ENCODE measurements around the gene TNRC6A. TPM values are rescaled to one million over a fixed set of nuclear protein-coding genes. Genes with fewer than 3 reads are reported as not detected.
A peak's percentile ranks its signal among the peaks of the same experiment; 100 is the strongest.

Gene TNRC6A
- total and polyA plus RNA-seq, 2 of the 13 experiments (the other 11 are each of a cell fraction or from before 2014, with no cell fraction given) = 30.9 to 43.6 TPM

GRCh38 chr16:24729243-24729950 is at the start of gene TNRC6A (continued):
- peak; percentile 78; the same call in 1 of the 2 replicates for TF ChIP-seq NKX3-1 (CRISPR knock-in tag; IDR thresholded peaks at IDR 0.05)
- TF ChIP-seq JDP2 (CRISPR knock-in tag; IDR thresholded peaks at IDR 0.05; ENCODE audit: borderline replicate concordance) = no peak; the same call in 1 of the 2 replicates
- TF ChIP-seq MYC (CRISPR knock-in tag; IDR thresholded peaks at IDR 0.05; ENCODE audit: borderline replicate concordance) = peak; percentile 83; the same call in 1 of the 2 replicates
- TF ChIP-seq, protein P1, sequence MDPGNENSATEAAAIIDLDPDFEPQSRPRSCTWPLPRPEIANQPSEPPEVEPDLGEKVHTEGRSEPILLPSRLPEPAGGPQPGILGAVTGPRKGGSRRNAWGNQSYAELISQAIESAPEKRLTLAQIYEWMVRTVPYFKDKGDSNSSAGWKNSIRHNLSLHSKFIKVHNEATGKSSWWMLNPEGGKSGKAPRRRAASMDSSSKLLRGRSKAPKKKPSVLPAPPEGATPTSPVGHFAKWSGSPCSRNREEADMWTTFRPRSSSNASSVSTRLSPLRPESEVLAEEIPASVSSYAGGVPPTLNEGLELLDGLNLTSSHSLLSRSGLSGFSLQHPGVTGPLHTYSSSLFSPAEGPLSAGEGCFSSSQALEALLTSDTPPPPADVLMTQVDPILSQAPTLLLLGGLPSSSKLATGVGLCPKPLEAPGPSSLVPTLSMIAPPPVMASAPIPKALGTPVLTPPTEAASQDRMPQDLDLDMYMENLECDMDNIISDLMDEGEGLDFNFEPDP (CRISPR knock-in tag; conservative IDR thresholded peaks at IDR 0.05) = no peak
- peak; percentile 77; the same call in 1 of the 2 replicates for TF ChIP-seq ZNF776 (CRISPR knock-in tag; IDR thresholded peaks at IDR 0.05)
- peak; percentile 91; the same call in 1 of the 2 replicates for TF ChIP-seq ZNF558 (CRISPR knock-in tag; IDR thresholded peaks at IDR 0.05; ENCODE audit: borderline replicate concordance)
- TF ChIP-seq, protein P2, sequence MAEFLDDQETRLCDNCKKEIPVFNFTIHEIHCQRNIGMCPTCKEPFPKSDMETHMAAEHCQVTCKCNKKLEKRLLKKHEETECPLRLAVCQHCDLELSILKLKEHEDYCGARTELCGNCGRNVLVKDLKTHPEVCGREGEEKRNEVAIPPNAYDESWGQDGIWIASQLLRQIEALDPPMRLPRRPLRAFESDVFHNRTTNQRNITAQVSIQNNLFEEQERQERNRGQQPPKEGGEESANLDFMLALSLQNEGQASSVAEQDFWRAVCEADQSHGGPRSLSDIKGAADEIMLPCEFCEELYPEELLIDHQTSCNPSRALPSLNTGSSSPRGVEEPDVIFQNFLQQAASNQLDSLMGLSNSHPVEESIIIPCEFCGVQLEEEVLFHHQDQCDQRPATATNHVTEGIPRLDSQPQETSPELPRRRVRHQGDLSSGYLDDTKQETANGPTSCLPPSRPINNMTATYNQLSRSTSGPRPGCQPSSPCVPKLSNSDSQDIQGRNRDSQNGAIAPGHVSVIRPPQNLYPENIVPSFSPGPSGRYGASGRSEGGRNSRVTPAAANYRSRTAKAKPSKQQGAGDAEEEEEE (CRISPR knock-in tag; IDR thresholded peaks at IDR 0.05; ENCODE audit: borderline replicate concordance) = no peak
- TF ChIP-seq AGO2 (optimal IDR thresholded peaks at IDR 0.05; ENCODE audit: low read depth, low read length) = peak; percentile 78
- TF ChIP-seq ZSCAN20 (CRISPR knock-in tag; IDR thresholded peaks at IDR 0.05; ENCODE audit: borderline replicate concordance) = peak; percentile 75; the same call in 1 of the 2 replicates
- TF ChIP-seq, protein P3, sequence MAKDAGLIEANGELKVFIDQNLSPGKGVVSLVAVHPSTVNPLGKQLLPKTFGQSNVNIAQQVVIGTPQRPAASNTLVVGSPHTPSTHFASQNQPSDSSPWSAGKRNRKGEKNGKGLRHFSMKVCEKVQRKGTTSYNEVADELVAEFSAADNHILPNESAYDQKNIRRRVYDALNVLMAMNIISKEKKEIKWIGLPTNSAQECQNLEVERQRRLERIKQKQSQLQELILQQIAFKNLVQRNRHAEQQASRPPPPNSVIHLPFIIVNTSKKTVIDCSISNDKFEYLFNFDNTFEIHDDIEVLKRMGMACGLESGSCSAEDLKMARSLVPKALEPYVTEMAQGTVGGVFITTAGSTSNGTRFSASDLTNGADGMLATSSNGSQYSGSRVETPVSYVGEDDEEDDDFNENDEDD (CRISPR knock-in tag; IDR thresholded peaks at IDR 0.05; ENCODE audit: borderline replicate concordance) = peak; percentile 61
- TF ChIP-seq, protein P4, sequence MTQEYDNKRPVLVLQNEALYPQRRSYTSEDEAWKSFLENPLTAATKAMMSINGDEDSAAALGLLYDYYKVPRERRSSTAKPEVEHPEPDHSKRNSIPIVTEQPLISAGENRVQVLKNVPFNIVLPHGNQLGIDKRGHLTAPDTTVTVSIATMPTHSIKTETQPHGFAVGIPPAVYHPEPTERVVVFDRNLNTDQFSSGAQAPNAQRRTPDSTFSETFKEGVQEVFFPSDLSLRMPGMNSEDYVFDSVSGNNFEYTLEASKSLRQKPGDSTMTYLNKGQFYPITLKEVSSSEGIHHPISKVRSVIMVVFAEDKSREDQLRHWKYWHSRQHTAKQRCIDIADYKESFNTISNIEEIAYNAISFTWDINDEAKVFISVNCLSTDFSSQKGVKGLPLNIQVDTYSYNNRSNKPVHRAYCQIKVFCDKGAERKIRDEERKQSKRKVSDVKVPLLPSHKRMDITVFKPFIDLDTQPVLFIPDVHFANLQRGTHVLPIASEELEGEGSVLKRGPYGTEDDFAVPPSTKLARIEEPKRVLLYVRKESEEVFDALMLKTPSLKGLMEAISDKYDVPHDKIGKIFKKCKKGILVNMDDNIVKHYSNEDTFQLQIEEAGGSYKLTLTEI (CRISPR knock-in tag; conservative IDR thresholded peaks at IDR 0.05) = no peak
- TF ChIP-seq CAMTA2 (CRISPR knock-in tag; IDR thresholded peaks at IDR 0.05; ENCODE audit: borderline replicate concordance) = no peak
- peak; percentile 85; the same call in 1 of the 2 replicates for TF ChIP-seq ZGPAT (CRISPR knock-in tag; IDR thresholded peaks at IDR 0.05)
- TF ChIP-seq IKZF5 (CRISPR knock-in tag; IDR thresholded peaks at IDR 0.05) = peak; percentile 91
- TF ChIP-seq CENPX (CRISPR knock-in tag; IDR thresholded peaks at IDR 0.05) = no peak
- TF ChIP-seq ZNF207 (IDR thresholded peaks at IDR 0.05; ENCODE audit: borderline replicate concordance) = no peak
- TF ChIP-seq, protein P5, sequence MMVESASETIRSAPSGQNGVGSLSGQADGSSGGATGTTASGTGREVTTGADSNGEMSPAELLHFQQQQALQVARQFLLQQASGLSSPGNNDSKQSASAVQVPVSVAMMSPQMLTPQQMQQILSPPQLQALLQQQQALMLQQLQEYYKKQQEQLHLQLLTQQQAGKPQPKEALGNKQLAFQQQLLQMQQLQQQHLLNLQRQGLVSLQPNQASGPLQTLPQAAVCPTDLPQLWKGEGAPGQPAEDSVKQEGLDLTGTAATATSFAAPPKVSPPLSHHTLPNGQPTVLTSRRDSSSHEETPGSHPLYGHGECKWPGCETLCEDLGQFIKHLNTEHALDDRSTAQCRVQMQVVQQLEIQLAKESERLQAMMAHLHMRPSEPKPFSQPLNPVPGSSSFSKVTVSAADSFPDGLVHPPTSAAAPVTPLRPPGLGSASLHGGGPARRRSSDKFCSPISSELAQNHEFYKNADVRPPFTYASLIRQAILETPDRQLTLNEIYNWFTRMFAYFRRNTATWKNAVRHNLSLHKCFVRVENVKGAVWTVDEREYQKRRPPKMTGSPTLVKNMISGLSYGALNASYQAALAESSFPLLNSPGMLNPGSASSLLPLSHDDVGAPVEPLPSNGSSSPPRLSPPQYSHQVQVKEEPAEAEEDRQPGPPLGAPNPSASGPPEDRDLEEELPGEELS (CRISPR knock-in tag; IDR thresholded peaks at IDR 0.05) = peak; percentile 43; the same call in 1 of the 2 replicates
